Upper lobe of left lung (tissue), 6 donors: ENCODE measurements around the gene SYVN1. TPM values are rescaled to one million over a fixed set of nuclear protein-coding genes. Genes with fewer than 3 reads are reported as not detected.

Source experiments
- ATAC-seq, 2 donors: fragments of 200-7000 bp; cut with Tn5 transposase; one replicate each; pipeline ENCODE4 v1.9.1; 2022; ENCODE audit warnings: mild to moderate bottlenecking in 2 of 2, moderate library complexity in 2 of 2; ENCODE audit not compliant: low FRiP score in 2 of 2
- DNase-seq, 2 donors: peaks; one replicate each; pipeline ENCODE4 v3.0.0-alpha.2; 2019 to 2020
- H3K27ac ChIP-seq, 4 donors: fragments of 200-600 bp; sonication (generic); one replicate each; pipeline ENCODE4 v1.5.1; 2016 to 2019
- H3K27me3 ChIP-seq, 4 donors: fragments of 200-600 bp; sonication (generic); one replicate each; pipeline ENCODE4 v1.5.1; 2017 to 2019
- H3K36me3 ChIP-seq, 4 donors: fragments of 200-600 bp; sonication (generic); one replicate each; pipeline ENCODE4 v1.5.1; 2016 to 2019
- H3K4me1 ChIP-seq, 4 donors: fragments of 200-600 bp; sonication (generic); one replicate each; pipeline ENCODE4 v1.5.1; 2018 to 2019
- H3K4me3 ChIP-seq, 4 donors: fragments of 200-600 bp; sonication (generic); one replicate each; pipeline ENCODE4 v1.5.1; 2017 to 2019; ENCODE audit warnings: mild to moderate bottlenecking in 2 of 4, moderate library complexity in 1 of 4
- H3K9me3 ChIP-seq, 4 donors: fragments of 200-600 bp; sonication (generic); one replicate each; pipeline ENCODE4 v1.5.1; 2018 to 2019
- CTCF ChIP-seq, 6 experiments: fragments of 450-650 bp in 4 of 6; fragments of 200-600 bp in 2 of 6; sonication (generic) in 2 of 6; IDR thresholded peaks; one replicate each; pipeline ENCODE4 v1.5.1; 2016 to 2019; ENCODE audit warnings: antibody characterized with exemption in 6 of 6
- EP300 ChIP-seq, 4 donors: sonication (generic); formaldehyde crosslinking; IDR thresholded peaks; one replicate each; pipeline ENCODE4 v1.5.1; 2017; ENCODE audit warnings: antibody characterized with exemption in 4 of 4, control low read depth in 2 of 4
- POLR2A ChIP-seq, 4 donors: fragments of 450-650 bp; IDR thresholded peaks; one replicate each; pipeline ENCODE4 v1.5.1; 2016 to 2017; ENCODE audit warnings: antibody characterized with exemption in 4 of 4, mild to moderate bottlenecking in 2 of 4
- POLR2AphosphoS5 ChIP-seq, 2 donors: sonication (generic); formaldehyde crosslinking; IDR thresholded peaks; one replicate each; pipeline ENCODE4 v1.5.1; 2017; ENCODE audit warnings: antibody characterized with exemption in 2 of 2
- WGBS, 2 donors: methylation state at CpG; one replicate each; pipeline ENCODE4 v1.1.5; 2017 to 2018; 5-methylcytosine and 5-hydroxymethylcytosine counted together
- total RNA-seq, 6 donors: library from RNA; depleted of rRNA in 4 of 6; stranded (reverse); fragments of >200 nt in 4 of 6; gene quantifications; one replicate each; pipeline versions ENCODE4 v1.1.0 to v1.2.1, GENCODE V29; 2016 to 2021
- donor health status: DM: no; HTN: no; CAD: no; lungs with moderate emphysema.
- donor health status: DM: no; HTN: yes; CAD: no; lungs with severe emphysema.

The SYVN1 gene
- total RNA-seq, 6 donors from 2014 or later = 31.1 to 70.6 (median 50.0) TPM

- ATAC-seq = peak; percentile 97 to 98
- peak in 3 of 4 donors; percentile 63 to 80 (median 66) for TF ChIP-seq POLR2A (IDR thresholded peaks at IDR 0.05)
- peak; percentile 89 to 95 for TF ChIP-seq POLR2AphosphoS5 (IDR thresholded peaks at IDR 0.05)
- TF ChIP-seq EP300 (IDR thresholded peaks at IDR 0.05) = peak in 1 of 4 donors; percentile 41
- TF ChIP-seq CTCF (IDR thresholded peaks at IDR 0.05) = peak in 3 of 6 experiments; percentile 25 to 46 (median 35)
- Histone ChIP-seq H3K27me3 (no peaks in the 10 kb centered on the region), H3K4me1 (peaks cover 14 to 22% (median 19%) of the 10 kb centered on the region in 4 donors), H3K36me3 (peaks cover 0 to 10% (median 3%) of the 10 kb centered on the region in 4 donors), H3K27ac (peak within 1 kb of the TSS; percentile 88 to 95 (median 91)), H3K9me3 (peaks cover 0 to 4% (median 0%) of the 10 kb centered on the region in 4 donors), H3K4me3 (peak within 1 kb of the TSS; percentile 78 to 95 (median 82))
- DNase-seq = peak; percentile 92 to 95
- 0 to 1% methylated on average over 7 to 27 of the region's 52 CpGs for WGBS, 2 donors
Measured at GRCh38 chr11:65095974-65096806, 38.1 kb downstream of the SYVN1 start, which contains the start of gene VPS51. Gene VPS51, plus strand, starts transcription at chr11:65096214. Its CDS starts 37 bp downstream, at chr11:65096251.

- Histone ChIP-seq H3K4me3 (peak overlapping the region in 3 of 4 donors; percentile 78 to 86 (median 79)), H3K4me1 (peaks cover 14 to 22% (median 16%) of the 10 kb centered on the region in 4 donors), H3K9me3 (peaks cover 0 to 4% (median 0%) of the 10 kb centered on the region in 4 donors), H3K36me3 (peaks cover 0 to 14% (median 3%) of the 10 kb centered on the region in 4 donors), H3K27me3 (no peaks in the 10 kb centered on the region), H3K27ac (peak overlapping the region in 3 of 4 donors; percentile 88 to 93 (median 89))
- ATAC-seq (no peak), DNase-seq (peak in 1 of 2 donors; percentile 58)
- 78 to 80% methylated on average over 22 of the region's 22 CpGs for WGBS, 2 donors
- no peak for TF ChIP-seq POLR2AphosphoS5 (IDR thresholded peaks at IDR 0.05)
- TF ChIP-seq CTCF (IDR thresholded peaks at IDR 0.05) = no peak
- TF ChIP-seq POLR2A (IDR thresholded peaks at IDR 0.05) = no peak
- TF ChIP-seq EP300 (IDR thresholded peaks at IDR 0.05) = no peak
Measured at GRCh38 chr11:65095427-65095826, 38.9 kb downstream of the SYVN1 start.

- DNase-seq = no peak
- no peaks in the 10 kb centered on the region for H3K9me3 ChIP-seq
- 90 to 99% methylated on average over 4 of the region's 4 CpGs for WGBS, 2 donors
- H3K36me3 ChIP-seq = peaks cover 8 to 40% (median 33%) of the 10 kb centered on the region in 4 donors
- no peak overlapping the region for H3K27ac ChIP-seq
- peaks cover 2 to 5% (median 2%) of the 10 kb centered on the region in 4 donors for H3K4me1 ChIP-seq
- no peak overlapping the region for H3K4me3 ChIP-seq
- TF ChIP-seq POLR2AphosphoS5 (IDR thresholded peaks at IDR 0.05) (no peak), CTCF (IDR thresholded peaks at IDR 0.05) (no peak), EP300 (IDR thresholded peaks at IDR 0.05) (no peak), POLR2A (IDR thresholded peaks at IDR 0.05) (no peak)
- ATAC-seq = no peak
- no peaks in the 10 kb centered on the region for H3K27me3 ChIP-seq
Measured at GRCh38 chr11:65090628-65091027, 43.7 kb downstream of the SYVN1 start.

GRCh38 chr11:65089621-65090020 is 44.7 kb downstream of the SYVN1 start:
- Histone ChIP-seq H3K4me1 (peaks cover 8 to 11% (median 11%) of the 10 kb centered on the region in 4 donors), H3K27me3 (no peaks in the 10 kb centered on the region), H3K9me3 (no peaks in the 10 kb centered on the region), H3K4me3 (no peak overlapping the region), H3K27ac (no peak overlapping the region), H3K36me3 (peaks cover 8 to 46% (median 33%) of the 10 kb centered on the region in 4 donors)
- ATAC-seq (no peak), DNase-seq (no peak)
- no peak for TF ChIP-seq POLR2AphosphoS5 (IDR thresholded peaks at IDR 0.05)
- no peak for TF ChIP-seq EP300 (IDR thresholded peaks at IDR 0.05)
- no peak for TF ChIP-seq POLR2A (IDR thresholded peaks at IDR 0.05)
- no peak for TF ChIP-seq CTCF (IDR thresholded peaks at IDR 0.05)
- WGBS, 2 donors = 88 to 94% methylated on average over 4 of the region's 4 CpGs
